CD4-positive, alpha-beta memory T cell (primary cell): ENCODE data around the gene ANKMY2. TPM values are rescaled to one million over a fixed set of nuclear protein-coding genes. Genes with fewer than 3 reads are reported as not detected.

ENCODE experiments used
- CTCF ChIA-PET: fragments of 350-600 bp; sonication (Branson Sonifier 250); formaldehyde crosslinking; loops from one replicate; lab custom pipeline; 2021; ENCODE audit warnings: inconsistent platforms; ENCODE audit not compliant: partially characterized antibody; lab: Charles Lee
- POLR2A ChIA-PET: fragments of 350-600 bp; sonication (Branson Sonifier 250); formaldehyde crosslinking; loops from one replicate; lab custom pipeline; 2021; ENCODE audit not compliant: partially characterized antibody; lab: Charles Lee
- DNase-seq, 5 donors: peaks; one replicate each; pipeline versions ENCODE4 v3.0.0 to v3.0.0-alpha.2; 2020 to 2022; ENCODE audit warnings: mixed read lengths in 1 of 5
- H3K27ac ChIP-seq: one replicate; pipeline ENCODE4 v1.7.0; 2013; ENCODE audit warnings: low read depth, low read length
- H3K27me3 ChIP-seq: 2 replicates; pipeline ENCODE4 v1.7.0; 2013; ENCODE audit warnings: mild to moderate bottlenecking, low read length, moderate library complexity; ENCODE audit not compliant: insufficient read depth
- H3K36me3 ChIP-seq: 2 replicates; pipeline ENCODE4 v1.7.0; 2013; ENCODE audit warnings: mild to moderate bottlenecking, low read length, moderate library complexity; ENCODE audit not compliant: insufficient read depth
- H3K4me1 ChIP-seq: 2 replicates; pipeline ENCODE4 v1.7.0; 2013; ENCODE audit warnings: mild to moderate bottlenecking, low read length, moderate library complexity; ENCODE audit not compliant: insufficient read depth
- H3K4me3 ChIP-seq, 2 donors: one replicate each; pipeline ENCODE4 v1.7.0; 2013; ENCODE audit warnings: low read length in 2 of 2, mild to moderate bottlenecking in 1 of 2
- H3K9me3 ChIP-seq, 2 donors: one replicate each; pipeline ENCODE4 v1.7.0; 2013; ENCODE audit warnings: low read length in 2 of 2, control low read depth in 1 of 2; ENCODE audit not compliant: control insufficient read depth in 1 of 2
- H3K27ac Mint-ChIP-seq, 7 donors: one replicate each; pipeline ENCODE4 v1.8.0; 2020 to 2021; ENCODE audit warnings: mixed read lengths in 7 of 7, mild to moderate bottlenecking in 6 of 7, inconsistent platforms in 3 of 7, moderate library complexity in 3 of 7
- H3K27me3 Mint-ChIP-seq, 2 donors: one replicate each; pipeline ENCODE4 v1.8.0; 2020 to 2021; ENCODE audit warnings: mixed read lengths in 2 of 2
- H3K36me3 Mint-ChIP-seq, 2 donors: one replicate each; pipeline ENCODE4 v1.8.0; 2020 to 2021; ENCODE audit warnings: mixed read lengths in 2 of 2, inconsistent platforms in 1 of 2, mild to moderate bottlenecking in 1 of 2
- H3K4me1 Mint-ChIP-seq, 4 donors: one replicate each; pipeline ENCODE4 v1.8.0; 2020 to 2021; ENCODE audit warnings: mixed read lengths in 4 of 4, mild to moderate bottlenecking in 1 of 4
- H3K4me3 Mint-ChIP-seq, 8 donors: one replicate each; pipeline ENCODE4 v1.8.0; 2020 to 2021; ENCODE audit warnings: mixed read lengths in 8 of 8, mild to moderate bottlenecking in 7 of 8, moderate library complexity in 6 of 8, inconsistent platforms in 3 of 8
- H3K9me3 Mint-ChIP-seq, 8 donors: one replicate each; pipeline ENCODE4 v1.8.0; 2020 to 2021; ENCODE audit warnings: mixed read lengths in 8 of 8, mild to moderate bottlenecking in 5 of 8, inconsistent platforms in 3 of 8, moderate library complexity in 1 of 8
- intact Hi-C: fragments of 100-400 bp; cut with micrococcal nuclease; formaldehyde crosslinking; loops from one replicate; pipeline ENCODE4 v1.15.1; 2023
- polyA plus RNA-seq, 2 donors: library from polyadenylated mRNA; unstranded; fragments of 300-500 nt; fragmentation: Illumina TruSeq; gene quantifications; one replicate each; pipeline ENCODE4 v1.2.3, GENCODE V29; 2021
- total RNA-seq, 2 experiments: library from RNA; stranded (reverse); gene quantifications; one replicate each; pipeline ENCODE4 v1.2.3, GENCODE V29; 2021

ANKMY2 gene
- total and polyA plus RNA-seq, 4 experiments from 2014 or later = 13.6 to 21.4 (median 17.6) TPM

GRCh38 chr7:16594676-16595075 lies 50.9 kb downstream of the ANKMY2 start:
- POLR2A ChIA-PET = no interaction called here
- H3K36me3 Mint-ChIP-seq = peaks cover 9 to 10% of the 10 kb centered on the region in 2 donors
- no peak overlapping the region for H3K4me3 Mint-ChIP-seq
- no peak overlapping the region for H3K27ac ChIP-seq
- H3K27me3 ChIP-seq = no peaks in the 10 kb centered on the region
- H3K36me3 ChIP-seq = no peaks in the 10 kb centered on the region
- no peaks in the 10 kb centered on the region for H3K4me1 Mint-ChIP-seq
- no peak overlapping the region for H3K27ac Mint-ChIP-seq
- H3K4me3 ChIP-seq = no peak overlapping the region
- CTCF ChIA-PET = interaction anchor here (0.7 to 1.4 kb wide), 4 partner anchors 9 to 28 kb away, joined by 3 read pairs; no protein-coding TSS in a partner anchor
- intact Hi-C loops = no loop called here
- peaks cover 0 to 3% (median 0%) of the 10 kb centered on the region in 8 donors for H3K9me3 Mint-ChIP-seq
- H3K4me1 ChIP-seq = no peaks in the 10 kb centered on the region
- H3K9me3 ChIP-seq = no peaks in the 10 kb centered on the region
- DNase-seq = no peak
- H3K27me3 Mint-ChIP-seq = no peaks in the 10 kb centered on the region

GRCh38 chr7:16594061-16594460 lies 51.5 kb downstream of the ANKMY2 start:
- POLR2A ChIA-PET = no interaction called here
- DNase-seq = no peak
- Histone ChIP-seq H3K4me3 (no peak overlapping the region), H3K36me3 (no peaks in the 10 kb centered on the region), H3K27ac (no peak overlapping the region), H3K9me3 (no peaks in the 10 kb centered on the region), H3K4me1 (no peaks in the 10 kb centered on the region), H3K27me3 (no peaks in the 10 kb centered on the region)
- Mint-ChIP-seq H3K27ac (no peak overlapping the region), H3K4me1 (no peaks in the 10 kb centered on the region), H3K4me3 (no peak overlapping the region), H3K9me3 (peaks cover 0 to 3% (median 0%) of the 10 kb centered on the region in 8 donors), H3K36me3 (peaks cover 6 to 7% of the 10 kb centered on the region in 2 donors), H3K27me3 (no peaks in the 10 kb centered on the region)
- CTCF ChIA-PET = interaction anchor here (0.7 to 1.4 kb wide), 5 partner anchors 9 to 29 kb away, joined by 3 to 5 read pairs (median 3); no protein-coding TSS in a partner anchor
- intact Hi-C loops = no loop called here

- Mint-ChIP-seq H3K9me3 (peaks cover 0 to 4% (median 0%) of the 10 kb centered on the region in 8 donors), H3K27ac (no peak overlapping the region), H3K36me3 (no peaks in the 10 kb centered on the region), H3K4me3 (no peak overlapping the region), H3K4me1 (no peaks in the 10 kb centered on the region), H3K27me3 (no peaks in the 10 kb centered on the region)
- Histone ChIP-seq H3K4me3 (no peak overlapping the region), H3K27me3 (no peaks in the 10 kb centered on the region), H3K9me3 (no peaks in the 10 kb centered on the region), H3K4me1 (no peaks in the 10 kb centered on the region), H3K36me3 (no peaks in the 10 kb centered on the region), H3K27ac (no peak overlapping the region)
- ChIA-PET CTCF (no interaction called here), POLR2A (no interaction called here)
- intact Hi-C loops = no loop called here
- no peak for DNase-seq
Measured at GRCh38 chr7:16592395-16592794, 53.2 kb downstream of the ANKMY2 start.

- Histone ChIP-seq H3K27ac (no peak overlapping the region), H3K4me3 (no peak overlapping the region), H3K36me3 (no peaks in the 10 kb centered on the region), H3K9me3 (no peaks in the 10 kb centered on the region), H3K27me3 (no peaks in the 10 kb centered on the region), H3K4me1 (no peaks in the 10 kb centered on the region)
- no peak for DNase-seq
- Mint-ChIP-seq H3K27ac (no peak overlapping the region), H3K9me3 (peaks cover 0 to 3% (median 0%) of the 10 kb centered on the region in 8 donors), H3K27me3 (peaks cover 1 to 7% of the 10 kb centered on the region in 2 donors), H3K36me3 (no peaks in the 10 kb centered on the region), H3K4me1 (no peaks in the 10 kb centered on the region), H3K4me3 (no peak overlapping the region)
- CTCF ChIA-PET = no interaction called here
- intact Hi-C loops = no loop called here
- POLR2A ChIA-PET = no interaction called here
Measured at GRCh38 chr7:16590424-16590823, 55.1 kb downstream of the ANKMY2 start.

- DNase-seq = no peak
- POLR2A ChIA-PET = no interaction called here
- no peaks in the 10 kb centered on the region for H3K4me1 ChIP-seq
- no peaks in the 10 kb centered on the region for H3K36me3 ChIP-seq
- CTCF ChIA-PET = no interaction called here
- H3K27me3 ChIP-seq = no peaks in the 10 kb centered on the region
- intact Hi-C loops = no loop called here
- no peaks in the 10 kb centered on the region for H3K9me3 ChIP-seq
- no peaks in the 10 kb centered on the region for H3K4me1 Mint-ChIP-seq
- H3K9me3 Mint-ChIP-seq = peaks cover 0 to 3% (median 0%) of the 10 kb centered on the region in 8 donors
- H3K4me3 ChIP-seq = no peak overlapping the region
- H3K27ac Mint-ChIP-seq = no peak overlapping the region
- no peak overlapping the region for H3K27ac ChIP-seq
- peaks cover 1 to 8% of the 10 kb centered on the region in 2 donors for H3K27me3 Mint-ChIP-seq
- H3K36me3 Mint-ChIP-seq = no peaks in the 10 kb centered on the region
- H3K4me3 Mint-ChIP-seq = no peak overlapping the region
Measured at GRCh38 chr7:16589881-16590280, 55.7 kb downstream of the ANKMY2 start.

GRCh38 chr7:16587790-16588189 lies 57.8 kb downstream of the ANKMY2 start:
- CTCF ChIA-PET = interaction anchor here (1.4 kb wide), 1 partner anchor 21 kb away, joined by 3 read pairs; no protein-coding TSS in a partner anchor

GRCh38 chr7:16587129-16587528 lies 58.4 kb downstream of the ANKMY2 start:
- no peak overlapping the region for H3K27ac Mint-ChIP-seq
- POLR2A ChIA-PET = no interaction called here
- CTCF ChIA-PET = interaction anchor here (1.4 kb wide), 1 partner anchor 21 kb away, joined by 3 read pairs; no protein-coding TSS in a partner anchor

More at GRCh38 chr7:16587790-16588189, 57.8 kb downstream of the ANKMY2 start:
- Mint-ChIP-seq H3K4me1 (no peaks in the 10 kb centered on the region), H3K27me3 (peaks cover 1 to 10% of the 10 kb centered on the region in 2 donors), H3K4me3 (no peak overlapping the region), H3K36me3 (no peaks in the 10 kb centered on the region), H3K27ac (no peak overlapping the region), H3K9me3 (peaks cover 0 to 6% (median 0%) of the 10 kb centered on the region in 8 donors)
- Histone ChIP-seq H3K9me3 (no peaks in the 10 kb centered on the region), H3K27me3 (no peaks in the 10 kb centered on the region), H3K36me3 (no peaks in the 10 kb centered on the region), H3K4me1 (no peaks in the 10 kb centered on the region), H3K4me3 (no peak overlapping the region), H3K27ac (no peak overlapping the region)
- DNase-seq = no peak
- intact Hi-C loops = no loop called here
- POLR2A ChIA-PET = interaction anchor here (1.4 kb wide), 1 partner anchor 58 kb away, joined by 4 read pairs; the partner anchor contains the start of genes ANKMY2 and BZW2

More at GRCh38 chr7:16587129-16587528, 58.4 kb downstream of the ANKMY2 start:
- no peaks in the 10 kb centered on the region for H3K4me1 Mint-ChIP-seq
- no peaks in the 10 kb centered on the region for H3K9me3 ChIP-seq
- DNase-seq = no peak
- H3K27me3 Mint-ChIP-seq = peaks cover 1 to 10% of the 10 kb centered on the region in 2 donors
- no peaks in the 10 kb centered on the region for H3K36me3 Mint-ChIP-seq
- peaks cover 0 to 6% (median 0%) of the 10 kb centered on the region in 8 donors for H3K9me3 Mint-ChIP-seq
- H3K27me3 ChIP-seq = no peaks in the 10 kb centered on the region
- H3K36me3 ChIP-seq = no peaks in the 10 kb centered on the region
- intact Hi-C loops = no loop called here
- no peaks in the 10 kb centered on the region for H3K4me1 ChIP-seq
- H3K4me3 Mint-ChIP-seq = no peak overlapping the region
- H3K4me3 ChIP-seq = no peak overlapping the region
- H3K27ac ChIP-seq = no peak overlapping the region
